Measurements from ENCODE around the gene EIF4A3. TPM values are rescaled to one million over a fixed set of nuclear protein-coding genes. Genes with fewer than 3 reads are reported as not detected.

The EIF4A3 gene
- total RNA-seq, 1 donor from 2014 or later: 90.1 TPM

GRCh38 chr17:80181431-80181830 lies 34.5 kb upstream of the EIF4A3 start:
- no peak for DNase-seq (ENCODE audit: extremely low spot score in 2 of 2)
- no peak for TF ChIP-seq POLR2AphosphoS5 (IDR thresholded peaks at IDR 0.05; ENCODE audit: insufficient read depth in 1 of 2, low read depth in 1 of 2)
- TF ChIP-seq CTCF (IDR thresholded peaks at IDR 0.05): no peak
- TF ChIP-seq POLR2A (IDR thresholded peaks at IDR 0.05): no peak
- Histone ChIP-seq H3K27me3 (no peaks in the 10 kb centered on the region), H3K9me3 (no peaks in the 10 kb centered on the region), H3K27ac (no peak overlapping the region), H3K36me3 (no peaks in the 10 kb centered on the region), H3K4me3 (no peak overlapping the region), H3K4me1 (no peaks in the 10 kb centered on the region)
- intact Hi-C loops (cut with DNase I): no loop called here

DNA sequence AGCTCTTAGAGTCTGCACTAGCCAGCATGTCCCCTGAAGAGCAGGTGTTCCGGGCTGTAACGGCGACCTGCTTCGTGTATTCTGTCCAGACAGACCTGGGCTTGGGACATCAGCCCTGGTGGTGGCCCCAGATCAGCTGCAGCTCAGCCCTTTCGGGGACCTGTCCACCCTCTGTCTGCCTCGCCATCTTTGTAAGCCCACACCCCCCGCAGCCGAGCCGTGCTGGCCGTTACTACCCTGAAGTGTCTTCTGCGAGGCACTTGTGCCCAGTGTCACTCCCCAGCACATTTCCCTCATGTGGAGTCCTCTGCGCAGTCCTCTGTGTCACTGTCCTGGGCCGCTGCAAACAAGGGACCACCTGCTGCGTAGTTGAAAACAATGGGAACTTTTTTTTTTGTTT lies 33.3 kb upstream of the EIF4A3 start:
- Histone ChIP-seq H3K36me3 (no peaks in the 10 kb centered on the region), H3K9me3 (no peaks in the 10 kb centered on the region), H3K27ac (no peak overlapping the region), H3K4me1 (no peaks in the 10 kb centered on the region), H3K27me3 (no peaks in the 10 kb centered on the region), H3K4me3 (no peak overlapping the region)
- intact Hi-C loops (cut with DNase I): no loop called here
- no peak for DNase-seq (ENCODE audit: extremely low spot score in 2 of 2)
- TF ChIP-seq CTCF (IDR thresholded peaks at IDR 0.05) (no peak), POLR2A (IDR thresholded peaks at IDR 0.05) (no peak), POLR2AphosphoS5 (IDR thresholded peaks at IDR 0.05; ENCODE audit: insufficient read depth in 1 of 2, low read depth in 1 of 2) (no peak)

DNA sequence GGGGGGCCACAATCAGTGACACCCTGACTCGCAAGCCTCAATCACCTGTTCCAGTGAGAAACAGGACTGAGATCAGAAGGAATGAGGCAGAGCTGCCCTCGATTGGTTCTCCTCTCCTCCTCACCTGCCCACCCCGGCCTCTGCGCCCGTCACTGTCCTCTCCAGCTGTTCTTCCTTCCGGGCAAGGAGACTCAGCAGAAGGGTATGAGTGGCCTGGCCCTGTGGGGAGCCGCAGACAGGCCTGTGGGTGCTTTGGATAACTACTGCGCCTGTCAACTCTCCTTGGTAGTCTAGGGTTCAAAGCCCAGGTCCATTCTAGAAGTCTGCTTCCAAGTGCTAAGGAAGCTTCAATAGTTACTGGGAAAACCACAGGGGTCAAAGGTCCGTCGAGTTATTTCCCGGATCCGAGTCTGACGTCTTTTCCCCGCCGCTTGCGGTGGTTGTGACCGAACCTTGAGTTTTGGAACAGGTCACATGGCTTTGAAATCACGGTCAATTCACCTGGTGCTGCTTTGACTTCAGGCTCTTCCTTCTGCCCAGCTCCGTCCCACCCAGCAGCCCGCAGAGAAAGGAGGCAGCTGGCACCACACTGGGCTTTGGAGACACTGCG lies 31.2 kb upstream of the EIF4A3 start:
- no peaks in the 10 kb centered on the region for H3K36me3 ChIP-seq
- no peak for TF ChIP-seq CTCF (IDR thresholded peaks at IDR 0.05)
- no peak for TF ChIP-seq POLR2A (IDR thresholded peaks at IDR 0.05)
- no peak for TF ChIP-seq POLR2AphosphoS5 (IDR thresholded peaks at IDR 0.05; ENCODE audit: insufficient read depth in 1 of 2, low read depth in 1 of 2)
- intact Hi-C loops (cut with DNase I): no loop called here
- H3K9me3 ChIP-seq: no peaks in the 10 kb centered on the region
- no peak for DNase-seq (ENCODE audit: extremely low spot score in 2 of 2)
- H3K4me1 ChIP-seq: no peaks in the 10 kb centered on the region
- no peaks in the 10 kb centered on the region for H3K27me3 ChIP-seq
- H3K4me3 ChIP-seq: no peak overlapping the region
- no peak overlapping the region for H3K27ac ChIP-seq

DNA sequence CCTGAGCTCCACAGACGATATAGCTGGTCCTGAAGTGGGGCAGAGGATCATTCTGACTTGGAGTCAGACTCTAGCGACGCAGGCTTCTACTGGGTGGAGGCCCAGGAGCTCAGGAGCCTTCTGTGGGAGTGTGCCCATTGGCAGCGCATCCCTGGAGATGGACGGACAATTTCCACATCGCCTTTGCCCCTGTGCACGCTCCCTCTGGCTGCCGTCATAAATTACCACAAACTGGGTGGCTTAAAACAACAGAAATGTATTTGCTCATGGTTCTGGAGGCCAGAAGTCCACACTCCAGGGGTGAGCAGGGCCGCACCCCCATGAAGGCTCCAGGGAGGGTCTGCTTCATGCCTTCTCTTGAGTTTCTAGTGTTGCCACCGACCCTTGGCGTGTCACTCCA lies 29.8 kb upstream of the EIF4A3 start:
- intact Hi-C loops (cut with DNase I): no loop called here
- Histone ChIP-seq H3K27me3 (no peaks in the 10 kb centered on the region), H3K9me3 (no peaks in the 10 kb centered on the region), H3K4me1 (no peaks in the 10 kb centered on the region), H3K27ac (no peak overlapping the region), H3K36me3 (no peaks in the 10 kb centered on the region), H3K4me3 (no peak overlapping the region)
- no peak for DNase-seq (ENCODE audit: extremely low spot score in 2 of 2)
- TF ChIP-seq CTCF (IDR thresholded peaks at IDR 0.05) (no peak), POLR2A (IDR thresholded peaks at IDR 0.05) (no peak), POLR2AphosphoS5 (IDR thresholded peaks at IDR 0.05; ENCODE audit: insufficient read depth in 1 of 2, low read depth in 1 of 2) (no peak)

DNA sequence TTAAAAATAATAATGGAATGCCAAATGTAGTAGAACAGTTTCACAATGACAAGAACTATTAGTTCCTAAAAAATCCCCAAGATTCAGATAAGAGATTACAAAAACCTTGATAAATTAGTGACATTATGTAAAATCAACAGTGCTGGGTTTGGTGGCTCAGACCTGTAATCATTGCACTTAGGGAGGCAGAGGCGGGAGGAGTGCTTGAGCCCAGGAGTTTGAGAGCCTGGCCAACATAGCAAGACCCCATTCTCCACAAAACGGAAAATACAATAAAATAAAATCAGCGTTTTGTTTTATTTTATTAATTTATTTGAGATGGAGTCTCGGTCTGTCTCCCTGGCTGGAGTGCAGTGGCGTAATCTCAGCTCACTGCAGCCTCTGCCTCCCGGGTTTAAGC lies 27.0 kb upstream of the EIF4A3 start:
- Histone ChIP-seq H3K9me3 (no peaks in the 10 kb centered on the region), H3K36me3 (no peaks in the 10 kb centered on the region), H3K27ac (no peak overlapping the region), H3K4me3 (no peak overlapping the region), H3K4me1 (no peaks in the 10 kb centered on the region), H3K27me3 (no peaks in the 10 kb centered on the region)
- TF ChIP-seq POLR2A (IDR thresholded peaks at IDR 0.05): no peak
- TF ChIP-seq CTCF (IDR thresholded peaks at IDR 0.05): no peak
- TF ChIP-seq POLR2AphosphoS5 (IDR thresholded peaks at IDR 0.05; ENCODE audit: insufficient read depth in 1 of 2, low read depth in 1 of 2): no peak
- DNase-seq (ENCODE audit: extremely low spot score in 2 of 2): no peak
- intact Hi-C loops (cut with DNase I): no loop called here

All from vagina (tissue), 2 donors.